GM23338 (cell line): Measurements from ENCODE around the gene SND1. TPM values are rescaled to one million over a fixed set of nuclear protein-coding genes. Genes with fewer than 3 reads are reported as not detected.
A peak's percentile ranks its signal among the peaks of the same experiment; 100 is the strongest.

Source experiments
- ATAC-seq: fragments of 200-7000 bp; cut with Tn5 transposase; 3 replicates; pipeline ENCODE4 v1.9.1; 2020
- DNase-seq: peaks from one replicate; pipeline ENCODE4 v3.0.0-alpha.2; 2015; ENCODE audit warnings: low spot score
- H2AFZ ChIP-seq: fragments of 200-600 bp; sonication (generic); 2 replicates; pipeline ENCODE4 v1.8.0; 2016; ENCODE audit warnings: antibody characterized with exemption, mild to moderate bottlenecking, moderate library complexity
- H3F3A ChIP-seq: fragments of 200-600 bp; sonication (generic); replicated peaks from 2 replicates; pipeline ENCODE4 v1.8.0; 2017; ENCODE audit warnings: antibody characterized with exemption, mixed run types, low read depth
- H3K27ac ChIP-seq: fragments of 200-600 bp; sonication (generic); 2 replicates; pipeline ENCODE4 v1.6.1; 2016; ENCODE audit warnings: low read depth
- H3K27me3 ChIP-seq: fragments of 200-600 bp; sonication (generic); 2 replicates; pipeline ENCODE4 v1.8.0; 2016; ENCODE audit warnings: mild to moderate bottlenecking, mixed run types, moderate library complexity; ENCODE audit not compliant: insufficient read depth
- H3K36me3 ChIP-seq: fragments of 200-600 bp; sonication (generic); 2 replicates; pipeline ENCODE4 v1.8.0; 2016; ENCODE audit warnings: mild to moderate bottlenecking; ENCODE audit not compliant: insufficient read depth
- H3K4me1 ChIP-seq: fragments of 200-600 bp; sonication (generic); 2 replicates; pipeline ENCODE4 v1.8.0; 2016; ENCODE audit warnings: mild to moderate bottlenecking, moderate library complexity; ENCODE audit not compliant: insufficient read depth
- H3K4me2 ChIP-seq: fragments of 200-600 bp; sonication (generic); 2 replicates; pipeline ENCODE4 v1.7.1; 2017; ENCODE audit warnings: mixed run types
- H3K4me3 ChIP-seq: fragments of 200-600 bp; sonication (generic); 2 replicates; pipeline ENCODE4 v1.6.1; 2016; ENCODE audit warnings: mixed run types
- H3K79me2 ChIP-seq: fragments of 200-600 bp; sonication (generic); replicated peaks from 2 replicates; pipeline ENCODE4 v1.8.0; 2017; ENCODE audit warnings: mild to moderate bottlenecking; ENCODE audit not compliant: insufficient read depth
- H3K9me2 ChIP-seq: fragments of 200-600 bp; sonication (generic); 2 replicates; pipeline ENCODE4 v1.8.0; 2017; ENCODE audit not compliant: insufficient read depth
- H4K20me1 ChIP-seq: fragments of 200-600 bp; sonication (generic); replicated peaks from 2 replicates; pipeline ENCODE4 v1.8.0; 2017; ENCODE audit warnings: mild to moderate bottlenecking; ENCODE audit not compliant: insufficient read depth
- H3K27ac Mint-ChIP-seq: 2 replicates; pipeline ENCODE4 v1.8.0; 2020; ENCODE audit warnings: inconsistent platforms, mild to moderate bottlenecking, moderate library complexity, mixed read lengths
- H3K27me3 Mint-ChIP-seq: 3 replicates; pipeline ENCODE4 v1.8.0; 2022; ENCODE audit warnings: low read depth, mild to moderate bottlenecking, moderate library complexity, mixed read lengths, inconsistent platforms; ENCODE audit not compliant: insufficient read depth, poor library complexity
- H3K36me3 Mint-ChIP-seq: 3 replicates; pipeline ENCODE4 v1.8.0; 2021; ENCODE audit warnings: low read depth, mild to moderate bottlenecking, inconsistent platforms, moderate library complexity, mixed read lengths
- H3K4me1 Mint-ChIP-seq: 3 replicates; pipeline ENCODE4 v1.8.0; 2020; ENCODE audit warnings: mild to moderate bottlenecking, inconsistent platforms, mixed read lengths
- H3K4me3 Mint-ChIP-seq: 3 replicates; pipeline ENCODE4 v1.8.0; 2021; ENCODE audit warnings: moderate library complexity, mild to moderate bottlenecking, inconsistent platforms, mixed read lengths
- H3K9me3 Mint-ChIP-seq: 3 replicates; pipeline ENCODE4 v1.8.0; 2020; ENCODE audit warnings: moderate library complexity, mild to moderate bottlenecking, inconsistent platforms, mixed read lengths
- CREB1 ChIP-seq: fragments of 250-450 bp; sonication (Bioruptor Pico); IDR thresholded peaks from 2 replicates; pipeline ENCODE4 v1.5.0; 2020; ENCODE audit warnings: low read depth, mild to moderate bottlenecking, moderate library complexity
- EZH2 ChIP-seq: fragments of 200-600 bp; sonication (generic); IDR thresholded peaks from one replicate; pipeline ENCODE4 v1.8.0; 2017; ENCODE audit warnings: antibody characterized with exemption, mild to moderate bottlenecking, low read depth; ENCODE audit not compliant: unreplicated experiment
- EZH2phosphoT487 ChIP-seq: fragments of 200-600 bp; sonication (generic); IDR thresholded peaks from one replicate; pipeline ENCODE4 v1.8.1; 2018; ENCODE audit warnings: antibody characterized with exemption; ENCODE audit not compliant: unreplicated experiment
- NANOG ChIP-seq: IDR thresholded peaks from 2 replicates; pipeline ENCODE4 v1.6.1; 2016; ENCODE audit warnings: antibody characterized with exemption, borderline replicate concordance
- POLR2AphosphoS5 ChIP-seq: IDR thresholded peaks from 2 replicates; pipeline ENCODE4 v1.6.1; 2016; ENCODE audit warnings: antibody characterized with exemption, low read depth
- REST ChIP-seq: IDR thresholded peaks from one replicate; pipeline ENCODE4 v1.6.1; 2018; ENCODE audit warnings: antibody characterized with exemption; ENCODE audit not compliant: unreplicated experiment
- STAT1 ChIP-seq: IDR thresholded peaks from one replicate; pipeline ENCODE4 v1.6.1; 2016; ENCODE audit warnings: antibody characterized with exemption; ENCODE audit not compliant: unreplicated experiment
- ZNF331 ChIP-seq: fragments of 250-450 bp; sonication (Bioruptor Pico); IDR thresholded peaks from 2 replicates; pipeline ENCODE4 v1.5.0; 2020; ENCODE audit warnings: low read depth, mild to moderate bottlenecking, moderate library complexity
- polyA plus RNA-seq: library from polyadenylated mRNA; unstranded; fragments of >200 nt; fragmentation: Nextera tagmentation; extraction: Ambion mirVana; gene quantifications from 2 replicates; pipeline ENCODE4 v1.2.1, GENCODE V29; 2016
- total RNA-seq: library from RNA; depleted of rRNA; stranded (reverse); fragments of >200 nt; shearing (Covaris generic); gene quantifications from 2 replicates; pipeline ENCODE4 v1.2.3, GENCODE V29; 2014
- TF ChIP-seq, protein P1 (sequence below), 2 experiments: fragments of 200-600 bp in 1 of 2; sonication (generic) in 1 of 2; conservative IDR thresholded peaks; 2 replicates each; pipeline versions ENCODE4 v1.5.1 to v1.6.1; 2016 to 2017; ENCODE audit warnings: antibody characterized with exemption in 2 of 2, low read depth in 2 of 2, mild to moderate bottlenecking in 2 of 2, moderate library complexity in 1 of 2
- TF ChIP-seq, protein P2 (sequence below): IDR thresholded peaks from 2 replicates; pipeline ENCODE4 v1.6.1; 2016; ENCODE audit warnings: antibody characterized with exemption

The SND1 gene
- total and polyA plus RNA-seq, 2 experiments from 2014 or later = 107 to 254 TPM

DNA sequence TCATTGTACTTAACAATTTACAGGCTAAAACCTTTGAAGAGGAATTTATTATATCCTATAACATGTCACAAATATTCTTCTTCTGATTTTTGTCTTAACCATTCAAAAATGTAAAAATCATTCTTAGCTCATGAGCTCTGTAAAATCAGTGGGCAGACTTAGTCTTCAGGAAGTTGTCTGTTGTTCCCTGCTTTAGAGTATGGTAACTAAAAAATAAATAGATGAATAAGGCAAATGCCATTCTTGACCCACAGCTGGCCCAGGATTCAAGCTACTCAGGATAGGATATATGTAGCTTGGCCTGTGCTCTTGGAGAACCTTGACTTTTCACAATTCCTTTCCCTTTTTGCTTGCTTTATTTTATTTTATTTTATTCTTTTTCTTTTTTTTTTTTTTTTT, 327.7 kb downstream of the SND1 start:
- Histone ChIP-seq H3K27ac (no peak overlapping the region), H4K20me1 (peaks cover 15% of the 10 kb centered on the region; the same call in 1 of the 2 replicates), H3F3A (0 out of 2 replicates have a peak, but pooled peaks cover 3% of the 10 kb centered on the region), H3K79me2 (peaks cover 21% of the 10 kb centered on the region), H2AFZ (no peak overlapping the region), H3K27me3 (no peaks in the 10 kb centered on the region), H3K4me3 (no peak overlapping the region), H3K9me2 (no peaks in the 10 kb centered on the region; the same call in 1 of the 2 replicates), H3K4me1 (peaks cover 24% of the 10 kb centered on the region), H3K36me3 (peaks cover 14% of the 10 kb centered on the region), H3K4me2 (no peak overlapping the region)
- H3K36me3 Mint-ChIP-seq = peaks cover 44% of the 10 kb centered on the region
- peaks cover 30% of the 10 kb centered on the region for H3K4me1 Mint-ChIP-seq
- H3K27me3 Mint-ChIP-seq = peaks cover 16% of the 10 kb centered on the region
- ATAC-seq (no peak), DNase-seq (no peak)
- TF ChIP-seq ZNF331 = no peak
- TF ChIP-seq, protein P1, sequence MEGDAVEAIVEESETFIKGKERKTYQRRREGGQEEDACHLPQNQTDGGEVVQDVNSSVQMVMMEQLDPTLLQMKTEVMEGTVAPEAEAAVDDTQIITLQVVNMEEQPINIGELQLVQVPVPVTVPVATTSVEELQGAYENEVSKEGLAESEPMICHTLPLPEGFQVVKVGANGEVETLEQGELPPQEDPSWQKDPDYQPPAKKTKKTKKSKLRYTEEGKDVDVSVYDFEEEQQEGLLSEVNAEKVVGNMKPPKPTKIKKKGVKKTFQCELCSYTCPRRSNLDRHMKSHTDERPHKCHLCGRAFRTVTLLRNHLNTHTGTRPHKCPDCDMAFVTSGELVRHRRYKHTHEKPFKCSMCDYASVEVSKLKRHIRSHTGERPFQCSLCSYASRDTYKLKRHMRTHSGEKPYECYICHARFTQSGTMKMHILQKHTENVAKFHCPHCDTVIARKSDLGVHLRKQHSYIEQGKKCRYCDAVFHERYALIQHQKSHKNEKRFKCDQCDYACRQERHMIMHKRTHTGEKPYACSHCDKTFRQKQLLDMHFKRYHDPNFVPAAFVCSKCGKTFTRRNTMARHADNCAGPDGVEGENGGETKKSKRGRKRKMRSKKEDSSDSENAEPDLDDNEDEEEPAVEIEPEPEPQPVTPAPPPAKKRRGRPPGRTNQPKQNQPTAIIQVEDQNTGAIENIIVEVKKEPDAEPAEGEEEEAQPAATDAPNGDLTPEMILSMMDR (conservative IDR thresholded peaks at IDR 0.05; ENCODE audit: low read depth in 2 of 2) = no peak
- no peak for TF ChIP-seq STAT1
- peaks cover 27% of the 10 kb centered on the region for H3K9me3 Mint-ChIP-seq
- no peak overlapping the region for H3K27ac Mint-ChIP-seq
- no peak overlapping the region for H3K4me3 Mint-ChIP-seq

- Mint-ChIP-seq H3K4me1 (peaks cover 32% of the 10 kb centered on the region), H3K36me3 (peaks cover 37% of the 10 kb centered on the region), H3K27ac (no peak overlapping the region), H3K9me3 (peaks cover 27% of the 10 kb centered on the region), H3K4me3 (no peak overlapping the region), H3K27me3 (peaks cover 12% of the 10 kb centered on the region)
- no peaks in the 10 kb centered on the region for H3K27me3 ChIP-seq
- peaks cover 14% of the 10 kb centered on the region for H3K36me3 ChIP-seq
- ATAC-seq (peak; percentile 47), DNase-seq (no peak)
- peak overlapping the region; percentile 15; the same call in 1 of the 2 replicates for H3K4me2 ChIP-seq
- peaks cover 33% of the 10 kb centered on the region for H3K4me1 ChIP-seq
- no peaks in the 10 kb centered on the region; the same call in 1 of the 2 replicates for H3K9me2 ChIP-seq
- H3K4me3 ChIP-seq = no peak overlapping the region
- peaks cover 15% of the 10 kb centered on the region; the same call in 1 of the 2 replicates for H4K20me1 ChIP-seq
- peaks cover 21% of the 10 kb centered on the region for H3K79me2 ChIP-seq
- 0 out of 2 replicates have a peak, but pooled peaks cover 3% of the 10 kb centered on the region for H3F3A ChIP-seq
- no peak overlapping the region for H2AFZ ChIP-seq
- H3K27ac ChIP-seq = 0 out of 2 replicates have a peak overlapping the region, but pooled peaks have one; percentile 8
- no peak for TF ChIP-seq REST
- TF ChIP-seq POLR2AphosphoS5 = no peak
- TF ChIP-seq, protein P2, sequence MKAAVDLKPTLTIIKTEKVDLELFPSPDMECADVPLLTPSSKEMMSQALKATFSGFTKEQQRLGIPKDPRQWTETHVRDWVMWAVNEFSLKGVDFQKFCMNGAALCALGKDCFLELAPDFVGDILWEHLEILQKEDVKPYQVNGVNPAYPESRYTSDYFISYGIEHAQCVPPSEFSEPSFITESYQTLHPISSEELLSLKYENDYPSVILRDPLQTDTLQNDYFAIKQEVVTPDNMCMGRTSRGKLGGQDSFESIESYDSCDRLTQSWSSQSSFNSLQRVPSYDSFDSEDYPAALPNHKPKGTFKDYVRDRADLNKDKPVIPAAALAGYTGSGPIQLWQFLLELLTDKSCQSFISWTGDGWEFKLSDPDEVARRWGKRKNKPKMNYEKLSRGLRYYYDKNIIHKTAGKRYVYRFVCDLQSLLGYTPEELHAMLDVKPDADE = no peak
- TF ChIP-seq EZH2phosphoT487 = no peak
- no peak for TF ChIP-seq NANOG
- TF ChIP-seq, protein P1 (conservative IDR thresholded peaks at IDR 0.05; ENCODE audit: low read depth in 2 of 2) = no peak
- no peak for TF ChIP-seq ZNF331
- no peak for TF ChIP-seq STAT1
- TF ChIP-seq CREB1 (CRISPR knock-in tag) = no peak
- TF ChIP-seq EZH2 = no peak
These were observed 328.9 kb downstream of the SND1 start for GRCh38 chr7:127980901-127981300.
